Measurements from ENCODE around the gene DIO1.
"Not testable (repeated sequence)": the region's sequence is repeated elsewhere in the genome, so short reads cannot be mapped to it uniquely, and the experiment has no call there.

DIO1 gene

DNA sequence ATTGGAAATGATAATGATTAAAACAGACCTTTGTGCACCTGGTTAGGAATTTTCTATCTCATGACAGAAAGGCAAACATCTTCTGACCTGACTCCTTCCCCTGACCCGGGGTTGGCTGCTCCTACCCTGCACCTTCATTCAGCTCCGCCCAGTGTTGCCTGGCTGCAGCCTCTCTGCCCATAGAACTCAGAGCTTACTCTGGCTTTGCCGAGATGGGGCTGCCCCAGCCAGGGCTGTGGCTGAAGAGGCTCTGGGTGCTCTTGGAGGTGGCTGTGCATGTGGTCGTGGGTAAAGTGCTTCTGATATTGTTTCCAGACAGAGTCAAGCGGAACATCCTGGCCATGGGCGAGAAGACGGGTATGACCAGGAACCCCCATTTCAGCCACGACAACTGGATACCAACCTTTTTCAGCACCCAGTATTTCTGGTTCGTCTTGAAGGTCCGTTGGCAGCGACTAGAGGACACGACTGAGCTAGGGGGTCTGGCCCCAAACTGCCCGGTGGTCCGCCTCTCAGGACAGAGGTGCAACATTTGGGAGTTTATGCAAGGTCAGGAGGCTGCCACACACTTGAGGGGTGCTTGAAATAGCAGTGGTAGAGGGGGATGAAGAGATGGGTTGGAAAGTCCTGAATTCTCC is at the start of gene DIO1:
Gene DIO1 (plus strand): TSS at position 189 of the 638 bp plus-strand sequence. CDS start 24 bp downstream, at position 213.
- FAIRE-seq = no peak
- no peak for DNase-seq (ENCODE audit: extremely low spot score, insufficient read length, low read depth)

- DNase-seq (ENCODE audit: extremely low spot score, insufficient read length, low read depth) (no peak), FAIRE-seq (no peak)
These were observed 46.0 kb upstream of the DIO1 start for GRCh38 chr1:53847980-53848379.

DNA sequence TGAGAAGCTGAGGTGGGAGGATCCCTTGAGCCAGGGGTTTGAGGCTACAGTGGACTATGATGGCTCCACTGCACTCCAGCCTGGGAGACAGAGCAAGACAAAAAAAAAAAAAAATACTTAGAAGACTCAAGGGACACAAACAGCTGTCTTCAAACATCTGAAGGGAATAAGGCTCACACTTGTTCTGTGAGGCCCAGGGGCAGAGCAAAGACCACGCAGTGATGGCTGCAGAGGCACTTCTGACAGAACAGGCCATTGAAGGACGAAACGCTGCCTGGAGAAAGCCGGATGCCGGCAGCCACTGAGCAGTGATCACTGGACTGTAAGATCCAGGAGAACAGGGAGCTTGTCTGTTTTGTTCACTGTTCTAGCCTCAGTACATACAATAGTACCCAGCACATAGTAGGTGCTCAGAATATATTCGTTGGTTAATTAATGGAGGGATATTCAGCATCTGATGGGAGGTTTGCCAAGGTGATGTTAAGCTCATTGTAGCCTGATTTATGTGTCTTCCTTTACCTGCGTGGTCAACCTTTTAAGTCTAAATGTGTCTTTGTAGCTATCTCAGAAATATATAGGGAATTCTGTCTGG is 43.8 kb upstream of the DIO1 start:
- FAIRE-seq (no peak), DNase-seq (ENCODE audit: extremely low spot score, insufficient read length, low read depth) (no peak)

DNA sequence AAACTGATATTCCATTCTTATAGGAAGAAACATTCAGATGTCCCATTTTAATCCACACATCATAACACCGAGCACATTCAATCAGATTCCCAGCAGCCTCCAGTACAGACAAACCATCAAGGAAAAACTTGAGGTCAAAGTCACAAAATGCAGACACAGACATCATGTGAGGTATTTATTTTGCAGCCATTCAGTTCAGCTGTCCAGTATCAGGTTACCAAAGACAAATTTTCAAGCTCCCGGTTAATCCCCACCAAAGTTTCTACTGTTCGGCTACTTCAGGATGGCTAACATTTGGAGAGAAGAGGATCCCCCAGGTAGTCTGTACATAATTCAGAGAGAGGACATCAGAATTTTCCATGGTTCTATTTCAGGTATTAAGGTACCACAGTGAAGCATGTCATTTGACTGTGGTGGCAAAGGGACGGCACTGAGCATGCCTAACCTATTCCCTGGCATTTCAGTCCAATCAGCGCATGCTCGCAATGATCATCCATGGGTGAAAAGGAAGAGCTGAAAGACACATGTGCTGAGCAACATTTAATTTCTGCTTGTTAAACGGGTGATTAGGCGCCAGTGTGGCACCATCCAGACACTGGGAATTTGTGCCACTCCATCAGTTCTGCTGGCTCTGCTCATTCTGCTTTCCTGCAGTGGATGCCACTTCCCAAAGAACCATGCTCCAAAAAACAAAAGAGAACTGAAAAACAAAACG is 42.3 kb upstream of the DIO1 start:
- DNase-seq (ENCODE audit: extremely low spot score, insufficient read length, low read depth) (no peak), FAIRE-seq (no peak)

DNA sequence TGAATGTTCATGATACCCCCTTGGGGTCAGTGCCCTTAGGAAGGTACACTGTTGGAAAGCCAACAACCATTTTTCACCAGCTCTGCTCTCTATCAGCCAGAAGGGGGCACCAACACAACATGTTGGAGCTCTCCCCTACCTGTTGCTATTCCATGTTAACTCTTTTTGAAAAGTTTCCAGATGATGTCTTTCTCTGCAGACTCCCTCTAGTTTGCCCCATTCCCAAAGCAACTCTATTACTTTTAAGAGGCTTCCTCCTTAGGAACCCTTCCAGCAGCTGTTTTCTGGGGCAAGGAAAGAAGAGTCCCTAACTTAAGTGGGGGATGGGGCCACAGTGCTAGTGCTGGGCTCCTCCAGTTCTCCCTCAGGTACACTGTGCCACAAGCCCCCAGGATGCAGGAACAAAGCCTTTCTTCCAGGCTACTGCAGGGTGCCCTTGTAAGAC is 33.0 kb upstream of the DIO1 start:
- FAIRE-seq (peak; percentile 87), DNase-seq (ENCODE audit: extremely low spot score, insufficient read length, low read depth) (peak; percentile 22)

- FAIRE-seq (no peak), DNase-seq (ENCODE audit: extremely low spot score, insufficient read length, low read depth) (no peak)
These were observed 31.5 kb upstream of the DIO1 start for GRCh38 chr1:53862507-53862906.

- DNase-seq (ENCODE audit: extremely low spot score, insufficient read length, low read depth) (no peak), FAIRE-seq (no peak)
These were observed 25.4 kb upstream of the DIO1 start for GRCh38 chr1:53868565-53868964.

DNA sequence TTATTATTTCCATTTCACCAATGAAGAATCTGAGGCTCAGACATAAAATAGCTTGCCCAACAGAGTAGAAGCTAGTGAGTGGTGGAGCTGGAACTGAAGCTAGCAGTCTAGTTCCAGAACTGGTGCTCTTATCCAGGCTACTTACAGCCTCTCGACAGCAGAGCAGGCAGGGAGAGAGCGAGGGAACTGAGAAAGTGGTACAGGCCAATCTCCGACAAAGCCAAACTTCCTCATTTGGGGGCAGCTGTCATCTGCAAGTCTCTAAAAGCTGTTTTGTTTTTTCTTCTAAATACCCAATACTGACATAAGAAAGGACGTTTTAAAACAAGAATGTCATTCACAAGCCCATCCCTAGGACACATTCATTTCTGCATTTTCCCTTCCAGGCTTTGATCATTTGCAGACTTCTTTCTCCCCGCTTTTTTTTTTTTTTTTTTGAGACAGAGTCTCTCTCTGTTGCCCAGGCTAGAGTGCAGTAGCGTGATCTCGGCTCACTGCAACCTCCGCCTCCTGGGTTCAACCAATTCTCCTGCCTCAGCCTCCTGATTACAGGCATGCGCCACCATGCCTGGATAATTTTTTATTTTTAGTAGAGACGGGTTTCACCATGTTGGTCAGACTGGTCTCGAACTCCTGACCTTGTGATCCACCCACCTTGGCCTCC is 24.4 kb upstream of the DIO1 start:
- FAIRE-seq = peak; percentile 72
- no peak for DNase-seq (ENCODE audit: extremely low spot score, insufficient read length, low read depth)

DNA sequence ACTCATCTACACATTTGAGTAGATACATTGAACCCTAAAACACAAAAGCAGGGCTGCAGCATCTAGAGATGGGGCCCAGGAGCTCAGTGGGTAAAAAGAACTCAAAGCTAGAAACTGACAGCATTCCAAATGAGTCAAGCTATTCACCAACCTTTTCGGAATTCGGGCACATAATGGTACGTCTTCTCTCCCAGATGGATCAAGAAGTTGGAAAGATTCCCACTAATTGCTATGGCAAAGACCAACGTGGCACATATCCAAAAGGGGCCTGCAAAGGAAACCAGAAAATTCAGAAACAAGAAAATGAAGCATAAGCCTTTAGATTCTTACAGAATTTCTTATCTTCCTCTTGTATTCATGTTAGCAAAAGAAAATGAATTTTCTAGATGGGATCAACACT is 22.8 kb upstream of the DIO1 start:
- no peak for DNase-seq (ENCODE audit: extremely low spot score, insufficient read length, low read depth)
- FAIRE-seq = no peak

GRCh38 chr1:53871773-53872484 is 22.1 kb upstream of the DIO1 start:
- no peak for FAIRE-seq
- no peak for DNase-seq (ENCODE audit: extremely low spot score, insufficient read length, low read depth)

DNA sequence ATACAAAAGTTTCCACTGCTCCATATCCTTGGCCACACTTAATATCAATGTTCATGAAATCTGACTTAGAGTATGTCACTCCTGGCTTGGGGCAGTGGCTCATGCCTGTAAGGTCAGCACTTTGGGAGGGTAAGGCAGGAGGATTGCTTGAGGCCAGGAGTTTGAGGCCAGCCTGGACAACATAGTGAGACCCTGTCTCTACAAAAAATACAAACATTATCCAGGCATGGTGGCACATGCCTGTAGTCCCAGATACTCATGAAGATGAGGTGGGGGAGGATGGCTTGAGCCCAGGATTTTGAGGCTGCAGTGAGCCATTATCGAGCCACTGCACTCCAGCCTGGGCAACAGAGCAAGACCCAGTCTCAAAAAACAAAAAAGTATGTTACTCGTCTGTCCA is 18.8 kb upstream of the DIO1 start:
- not testable (repeated sequence) for DNase-seq (ENCODE audit: extremely low spot score, insufficient read length, low read depth); FAIRE-seq

- DNase-seq (ENCODE audit: extremely low spot score, insufficient read length, low read depth) = no peak
- FAIRE-seq = peak; percentile 72
These were observed 15.4 kb upstream of the DIO1 start for GRCh38 chr1:53878492-53879105.

- not testable (repeated sequence) for FAIRE-seq; DNase-seq (ENCODE audit: extremely low spot score, insufficient read length, low read depth)
These were observed 12.1 kb upstream of the DIO1 start for GRCh38 chr1:53881853-53882252.

DNA sequence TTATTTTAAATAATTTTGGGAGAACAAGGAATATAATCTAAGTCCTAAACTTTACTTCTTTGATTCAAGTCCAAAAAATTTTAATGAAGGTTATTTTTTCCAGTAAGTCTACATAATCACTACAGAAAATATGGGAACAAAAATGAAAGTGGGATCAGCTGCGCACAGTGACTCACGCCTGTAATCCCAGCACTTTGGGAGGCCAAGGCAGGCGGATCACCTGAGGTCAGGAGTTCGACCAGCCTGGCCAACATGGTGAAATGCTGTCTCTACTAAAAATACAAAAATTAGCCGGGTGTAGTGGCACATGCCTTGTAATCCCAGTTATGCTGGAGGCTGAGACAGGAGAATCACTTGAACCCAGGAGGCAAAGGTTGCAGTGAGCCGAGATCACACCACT is 10.4 kb upstream of the DIO1 start:
- FAIRE-seq; DNase-seq (ENCODE audit: extremely low spot score, insufficient read length, low read depth): not testable (repeated sequence)

DNA sequence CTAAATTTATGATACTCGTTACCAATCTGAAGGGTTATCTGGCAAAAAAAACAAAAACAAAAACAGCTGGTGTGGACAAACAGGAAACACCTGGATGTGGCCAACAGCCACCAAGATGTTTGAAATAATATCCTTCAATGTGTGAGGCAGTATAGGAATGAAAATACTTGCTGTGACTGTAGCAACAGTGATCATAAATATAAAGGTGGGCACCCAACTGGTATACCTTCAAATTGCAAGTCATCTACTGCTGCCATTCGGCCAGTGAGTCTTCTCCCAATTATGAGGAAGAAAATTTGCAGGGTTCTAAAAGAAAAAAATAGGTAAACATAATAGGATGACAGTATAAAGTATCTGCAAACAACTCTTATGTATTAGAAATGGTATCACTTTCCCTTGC is 5.3 kb upstream of the DIO1 start:
- FAIRE-seq = no peak
- DNase-seq (ENCODE audit: extremely low spot score, insufficient read length, low read depth) = no peak

DNA sequence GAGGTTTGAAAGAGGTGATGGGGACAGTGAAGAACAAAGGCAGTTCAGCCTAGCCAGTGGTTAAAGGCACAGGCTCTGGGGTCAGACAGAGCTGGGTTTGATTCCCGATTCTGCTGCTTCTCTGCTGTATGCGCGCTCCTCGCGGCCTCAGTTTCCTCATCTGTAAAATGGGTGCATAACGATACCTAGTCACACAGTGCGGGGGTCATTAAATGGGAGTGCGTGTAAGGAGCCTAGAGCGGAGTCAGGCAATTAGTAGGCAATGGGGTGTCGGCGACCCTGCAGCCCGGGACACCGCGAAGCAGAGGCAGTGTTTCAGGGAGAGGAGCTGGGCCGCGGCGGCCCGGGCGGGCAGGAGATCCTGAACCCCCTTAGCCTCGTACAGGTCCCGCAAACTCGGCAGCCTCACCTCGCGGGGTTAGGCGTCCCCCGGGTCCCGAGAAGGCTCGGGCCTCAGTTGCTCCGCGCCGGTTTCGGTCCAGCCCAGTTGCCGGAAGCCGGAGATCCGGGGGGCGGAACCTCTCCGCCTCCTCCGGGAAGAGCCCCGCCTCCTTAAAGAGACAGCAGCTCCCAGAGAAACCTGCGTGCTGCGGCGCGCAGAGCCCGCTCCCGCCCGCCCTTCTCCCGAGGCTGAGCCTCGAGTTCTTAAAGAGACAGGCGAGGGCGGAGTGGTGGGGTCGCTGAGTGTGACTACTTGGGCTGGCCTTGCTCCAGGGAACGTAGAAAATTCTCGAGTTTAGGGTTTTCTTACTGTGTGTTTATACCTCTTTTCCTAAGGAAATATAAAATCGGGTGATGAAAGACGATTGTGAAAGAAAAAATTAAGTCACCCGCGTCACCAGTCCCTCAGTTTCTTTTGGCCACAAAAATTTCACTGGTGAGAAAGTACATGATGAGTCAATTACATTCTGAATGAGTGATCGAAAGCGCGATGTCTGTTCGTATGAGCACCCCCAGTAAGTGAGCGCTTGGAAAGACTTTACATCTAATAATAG is 4.4 kb upstream of the DIO1 start, which contains the start of gene YIPF1:
Gene YIPF1 (minus strand): TSS at position 494 of the 995 bp plus-strand sequence. CDS start 860 bp downstream, outside the sequence.
- DNase-seq (ENCODE audit: extremely low spot score, insufficient read length, low read depth) = peak; percentile 88
- FAIRE-seq = peak; percentile 95

- no peak for DNase-seq (ENCODE audit: extremely low spot score, insufficient read length, low read depth)
- no peak for FAIRE-seq
These were observed 3.5 kb upstream of the DIO1 start for GRCh38 chr1:53890522-53890941.

DNA sequence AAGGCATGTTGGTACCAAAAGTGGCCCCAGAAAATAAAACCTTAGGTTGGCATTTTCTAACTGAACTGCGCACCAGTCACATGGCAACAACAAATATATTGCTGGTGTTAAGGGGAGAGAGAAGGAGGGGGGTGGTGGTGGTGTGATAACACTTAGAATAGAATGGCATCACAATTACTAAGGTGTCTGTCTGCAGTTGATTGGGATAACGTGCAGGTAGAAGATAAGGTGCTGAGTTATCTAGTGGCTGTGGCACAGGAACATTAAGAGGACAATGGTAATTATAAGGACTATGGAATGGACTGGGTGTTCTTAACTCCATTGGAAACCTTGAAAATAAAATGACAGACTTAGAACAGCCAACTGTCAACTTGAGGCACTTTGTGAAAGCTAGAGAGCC is 3.0 kb upstream of the DIO1 start:
- FAIRE-seq = no peak

More for the DNA sequence above, 3.0 kb upstream of the DIO1 start:
- DNase-seq (ENCODE audit: extremely low spot score, insufficient read length, low read depth) = no peak

Measured in GM18507 (cell line).